Activated naive CD4-positive, alpha-beta T cell treated with anti-CD3 and anti-CD28 coated beads for 36 hours (primary cell): ENCODE measurements around the gene TMEM208. TPM values are rescaled to one million over a fixed set of nuclear protein-coding genes. Genes with fewer than 3 reads are reported as not detected.

Experiments
- CTCF ChIA-PET: fragments of 350-600 bp; sonication (Branson Sonifier 250); formaldehyde crosslinking; loops from one replicate; lab custom pipeline; 2021; ENCODE audit warnings: antibody characterized with exemption; lab: Charles Lee
- DNase-seq: peaks from one replicate; pipeline ENCODE4 v3.0.0-alpha.2; 2020
- H3K27ac Mint-ChIP-seq: one replicate; pipeline ENCODE4 v1.8.0; 2021; ENCODE audit warnings: mild to moderate bottlenecking, mixed read lengths
- H3K27me3 Mint-ChIP-seq: one replicate; pipeline ENCODE4 v1.8.0; 2021; ENCODE audit warnings: low read depth, mixed read lengths
- H3K36me3 Mint-ChIP-seq: one replicate; pipeline ENCODE4 v1.8.0; 2021; ENCODE audit warnings: low read depth, mixed read lengths
- H3K4me1 Mint-ChIP-seq: one replicate; pipeline ENCODE4 v1.8.0; 2021; ENCODE audit warnings: low read depth, mixed read lengths
- H3K4me3 Mint-ChIP-seq: one replicate; pipeline ENCODE4 v1.8.0; 2021; ENCODE audit warnings: mild to moderate bottlenecking, moderate library complexity, mixed read lengths
- H3K9me3 Mint-ChIP-seq: one replicate; pipeline ENCODE4 v1.8.0; 2021; ENCODE audit warnings: mixed read lengths
- intact Hi-C: fragments of 100-400 bp; cut with micrococcal nuclease; formaldehyde crosslinking; loops from one replicate; pipeline ENCODE4 v1.15.1; 2023
- total RNA-seq, 2 experiments: library from RNA; stranded (reverse); gene quantifications; one replicate each; pipeline ENCODE4 v1.2.3, GENCODE V29; 2021

TMEM208 gene
- total RNA-seq, 2 experiments from 2014 or later: 24.6 to 29.4 TPM

DNA sequence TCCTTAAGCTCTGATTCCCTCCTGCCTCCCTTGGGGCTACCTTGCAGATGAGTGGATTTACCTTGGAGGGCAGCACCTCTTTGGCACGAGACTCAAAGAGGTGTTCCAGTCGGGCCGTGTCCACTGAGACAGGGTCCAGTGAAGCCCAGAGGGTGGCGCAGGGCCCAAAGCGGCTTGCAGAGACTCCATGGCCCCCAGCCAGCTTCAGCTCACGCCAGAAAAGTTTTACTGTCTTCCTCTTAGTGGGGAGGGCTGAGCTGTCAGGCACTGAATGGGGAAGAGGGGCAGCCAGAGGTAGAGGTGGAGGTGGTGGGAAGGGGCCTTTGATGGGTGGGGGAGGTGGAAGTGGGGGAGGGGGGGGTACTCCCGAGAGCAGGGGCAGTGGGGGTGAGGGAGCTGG is 6.7 kb downstream of the TMEM208 start:
- Mint-ChIP-seq H3K36me3 (peaks cover 45% of the 10 kb centered on the region), H3K4me1 (peaks cover 6% of the 10 kb centered on the region), H3K4me3 (no peak overlapping the region), H3K27ac (no peak overlapping the region), H3K9me3 (no peaks in the 10 kb centered on the region), H3K27me3 (no peaks in the 10 kb centered on the region)
- CTCF ChIA-PET: no interaction called here
- DNase-seq: no peak
- intact Hi-C loops: no loop called here

DNA sequence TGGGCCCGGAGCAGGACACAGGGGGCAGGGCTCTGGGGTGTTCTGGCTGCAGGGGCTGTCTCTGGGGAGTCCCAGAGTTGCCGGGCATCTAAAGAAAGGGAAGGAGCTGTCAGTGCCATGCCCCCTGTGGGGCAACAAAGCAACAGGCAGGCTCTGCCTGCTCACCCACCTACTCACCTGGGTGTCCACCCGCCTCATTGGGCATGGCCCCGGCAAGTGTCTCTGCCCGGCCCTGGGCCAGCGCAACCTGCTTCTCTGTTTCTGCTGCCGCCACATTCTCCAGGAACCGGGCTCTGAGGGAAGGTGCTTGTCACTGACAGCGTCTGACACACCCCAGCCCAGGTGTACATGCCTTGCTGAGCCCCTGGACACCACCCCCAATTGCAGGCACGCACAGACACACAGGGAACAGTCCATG is 7.3 kb downstream of the TMEM208 start:
- Mint-ChIP-seq H3K27ac (no peak overlapping the region), H3K9me3 (no peaks in the 10 kb centered on the region), H3K4me1 (peaks cover 4% of the 10 kb centered on the region), H3K27me3 (no peaks in the 10 kb centered on the region), H3K4me3 (no peak overlapping the region), H3K36me3 (peaks cover 44% of the 10 kb centered on the region)
- CTCF ChIA-PET: interaction anchor here (0.7 to 1.2 kb wide), 2 partner anchors 105 to 128 kb away, joined by 3 to 5 read pairs; no protein-coding TSS in a partner anchor
- no peak for DNase-seq
- intact Hi-C loops: no loop called here

DNA sequence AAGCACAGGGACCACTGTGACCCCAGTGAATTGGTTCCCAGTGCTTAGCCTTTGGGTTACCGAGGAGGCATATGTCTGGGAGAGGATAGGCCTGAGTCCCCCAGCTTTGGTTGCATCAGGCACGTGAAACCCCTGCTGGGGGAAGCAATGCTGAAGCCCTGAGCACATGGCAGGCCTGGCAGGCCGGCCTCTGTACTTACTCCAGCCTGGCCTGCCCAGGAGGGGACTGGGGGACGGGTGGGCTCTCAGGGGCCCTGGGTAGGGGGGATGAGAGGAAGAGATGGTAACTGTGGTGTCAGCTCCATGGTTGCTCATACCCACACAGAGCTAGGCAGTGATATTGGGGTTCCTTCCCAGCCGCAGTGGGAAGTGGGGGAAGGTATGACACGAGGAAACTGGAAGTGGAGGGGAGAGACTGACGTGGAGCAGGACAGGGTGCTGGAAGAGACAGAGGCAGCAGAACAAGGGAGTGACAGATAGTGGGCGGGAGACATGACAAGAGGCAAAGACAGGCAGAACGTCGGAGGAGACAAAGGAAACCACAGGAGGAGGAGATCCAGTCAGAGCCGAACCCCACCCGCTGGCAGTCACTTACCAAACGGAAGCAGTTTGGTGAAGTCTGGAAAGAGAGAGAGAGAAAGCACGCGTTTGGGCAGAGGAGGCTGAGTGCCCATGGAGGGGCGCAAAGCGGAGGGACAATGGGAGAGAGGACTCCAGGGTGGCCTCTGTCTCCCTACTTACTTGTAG is 9.1 kb downstream of the TMEM208 start:
- intact Hi-C loops: loop anchor here (1.0 kb wide), 1 partner anchor 9 kb away; the partner anchor contains the start of gene TMEM208
- Mint-ChIP-seq H3K9me3 (no peaks in the 10 kb centered on the region), H3K27me3 (no peaks in the 10 kb centered on the region), H3K4me3 (peak overlapping the region; percentile 46), H3K27ac (peak overlapping the region; percentile 78), H3K36me3 (peaks cover 35% of the 10 kb centered on the region), H3K4me1 (peaks cover 4% of the 10 kb centered on the region)
- CTCF ChIA-PET: no interaction called here
- no peak for DNase-seq

DNA sequence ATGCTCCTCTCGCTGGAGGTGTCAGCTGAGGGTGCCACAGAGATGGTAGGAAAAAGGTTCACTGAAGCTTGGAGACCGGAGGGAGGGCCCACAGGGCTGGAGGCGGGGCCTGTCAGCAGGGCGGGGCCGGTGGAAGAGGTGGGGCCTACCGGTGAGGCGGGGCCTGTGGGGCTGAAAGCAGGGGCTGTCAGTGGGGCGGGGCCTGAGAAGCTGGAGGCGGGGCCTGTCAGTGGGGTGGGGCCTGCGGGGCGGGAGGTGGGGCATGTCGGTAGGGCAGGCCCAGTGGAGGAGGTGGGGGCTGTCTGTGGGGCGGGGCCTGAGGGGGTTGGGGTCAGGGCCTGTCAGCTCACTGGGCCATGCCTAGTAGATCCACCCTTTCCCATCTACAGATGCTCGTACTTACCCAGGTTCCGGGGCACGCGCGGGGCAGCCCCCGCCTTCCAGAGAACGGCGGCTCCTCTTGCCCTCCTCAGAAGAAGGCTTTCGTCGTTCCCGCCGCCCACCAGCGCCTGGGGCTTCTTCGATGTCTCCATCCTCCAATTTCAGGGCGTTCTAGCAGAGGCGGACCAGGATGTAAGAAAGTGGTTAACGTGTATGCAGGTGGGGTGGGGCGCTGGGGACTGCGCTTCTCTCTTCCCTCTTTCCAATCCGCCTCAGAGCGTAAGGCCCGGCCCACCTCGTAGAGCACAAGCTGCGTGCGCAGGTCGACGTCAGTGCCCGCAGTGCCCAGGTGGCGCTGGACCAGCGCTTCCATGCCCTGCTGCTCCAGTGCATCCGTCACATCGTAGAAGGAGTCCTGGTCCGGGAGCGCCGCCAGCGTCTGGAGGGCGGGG is 9.8 kb downstream of the TMEM208 start:
- CTCF ChIA-PET: no interaction called here
- DNase-seq: peak; percentile 83
- Mint-ChIP-seq H3K27ac (peak overlapping the region; percentile 78), H3K9me3 (no peaks in the 10 kb centered on the region), H3K36me3 (peaks cover 34% of the 10 kb centered on the region), H3K27me3 (no peaks in the 10 kb centered on the region), H3K4me3 (peak overlapping the region; percentile 46), H3K4me1 (peaks cover 10% of the 10 kb centered on the region)
- intact Hi-C loops: loop anchor here (1.0 kb wide), 1 partner anchor 9 kb away; the partner anchor contains the start of gene TMEM208

DNA sequence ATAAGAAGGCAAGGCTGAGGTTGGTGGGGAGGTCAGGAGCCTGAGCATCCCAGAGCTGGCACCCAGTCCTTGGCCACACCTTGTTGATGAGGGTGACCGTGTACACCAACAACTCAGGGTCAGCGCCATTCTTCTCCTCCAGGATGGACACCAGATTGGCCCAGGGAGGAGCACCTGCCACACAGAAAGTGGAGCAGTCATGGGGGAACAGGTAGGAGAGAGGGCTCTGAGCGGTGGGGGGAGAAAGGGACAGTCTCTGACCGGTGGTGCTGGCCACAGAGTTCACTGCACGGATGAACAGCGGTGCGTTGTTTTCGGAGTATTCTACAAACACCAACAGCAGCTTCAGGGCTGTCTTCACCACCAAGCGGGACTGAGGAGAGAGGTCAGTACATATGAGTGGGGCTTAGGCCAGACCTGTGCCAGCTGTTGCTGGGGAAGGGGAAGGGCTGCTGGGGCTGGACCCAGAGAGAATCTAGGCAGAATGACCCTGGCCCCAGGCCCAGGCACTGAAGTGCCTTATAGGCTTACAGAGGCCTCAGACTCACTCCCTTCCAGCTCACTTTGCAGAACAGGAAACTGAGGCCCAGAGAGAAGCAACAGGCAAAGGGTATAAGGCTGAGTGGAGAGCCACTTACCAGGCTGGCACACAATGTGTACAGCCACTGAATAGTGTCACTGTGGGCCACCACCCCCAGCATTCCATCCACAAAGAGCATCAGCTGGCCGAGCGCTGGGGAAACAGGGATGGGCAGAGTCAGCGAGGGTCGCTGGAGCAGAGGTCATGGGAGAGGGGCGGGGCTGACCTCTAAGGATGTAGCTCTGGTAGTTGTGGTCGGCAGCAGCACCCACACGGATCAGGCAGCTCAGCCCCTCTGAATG is 10.7 kb downstream of the TMEM208 start:
- H3K27me3 Mint-ChIP-seq: no peaks in the 10 kb centered on the region
- intact Hi-C loops: no loop called here
- CTCF ChIA-PET: interaction anchor here (1.7 kb wide), 1 partner anchor 10 kb away, joined by 8 read pairs; the partner anchor contains the start of gene TMEM208
- DNase-seq: no peak
- peaks cover 15% of the 10 kb centered on the region for H3K4me1 Mint-ChIP-seq
- peaks cover 31% of the 10 kb centered on the region for H3K36me3 Mint-ChIP-seq
- peak overlapping the region; percentile 50 for H3K27ac Mint-ChIP-seq
- no peak overlapping the region for H3K4me3 Mint-ChIP-seq
- no peaks in the 10 kb centered on the region for H3K9me3 Mint-ChIP-seq

DNA sequence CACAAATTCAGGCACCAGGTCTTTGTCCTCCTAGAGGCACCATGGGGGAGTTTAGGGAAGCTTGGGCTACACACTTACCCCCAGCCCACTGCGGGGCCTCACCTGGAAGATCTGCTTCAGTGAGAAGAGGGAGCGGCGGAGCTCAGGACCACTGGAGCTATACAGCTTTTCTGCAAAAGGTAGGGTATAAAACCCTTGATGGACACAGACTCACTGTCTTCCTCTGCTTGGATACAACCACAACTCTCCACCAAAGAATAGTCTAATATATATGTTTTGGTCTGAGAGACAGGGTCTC is 11.3 kb downstream of the TMEM208 start:
- CTCF ChIA-PET: interaction anchor here (1.7 kb wide), 1 partner anchor 11 kb away, joined by 8 read pairs; the partner anchor contains the start of gene TMEM208
- Mint-ChIP-seq H3K36me3 (peaks cover 27% of the 10 kb centered on the region), H3K4me1 (peaks cover 16% of the 10 kb centered on the region), H3K27me3 (no peaks in the 10 kb centered on the region), H3K9me3 (no peaks in the 10 kb centered on the region), H3K27ac (no peak overlapping the region), H3K4me3 (no peak overlapping the region)
- intact Hi-C loops: no loop called here
- no peak for DNase-seq

DNA sequence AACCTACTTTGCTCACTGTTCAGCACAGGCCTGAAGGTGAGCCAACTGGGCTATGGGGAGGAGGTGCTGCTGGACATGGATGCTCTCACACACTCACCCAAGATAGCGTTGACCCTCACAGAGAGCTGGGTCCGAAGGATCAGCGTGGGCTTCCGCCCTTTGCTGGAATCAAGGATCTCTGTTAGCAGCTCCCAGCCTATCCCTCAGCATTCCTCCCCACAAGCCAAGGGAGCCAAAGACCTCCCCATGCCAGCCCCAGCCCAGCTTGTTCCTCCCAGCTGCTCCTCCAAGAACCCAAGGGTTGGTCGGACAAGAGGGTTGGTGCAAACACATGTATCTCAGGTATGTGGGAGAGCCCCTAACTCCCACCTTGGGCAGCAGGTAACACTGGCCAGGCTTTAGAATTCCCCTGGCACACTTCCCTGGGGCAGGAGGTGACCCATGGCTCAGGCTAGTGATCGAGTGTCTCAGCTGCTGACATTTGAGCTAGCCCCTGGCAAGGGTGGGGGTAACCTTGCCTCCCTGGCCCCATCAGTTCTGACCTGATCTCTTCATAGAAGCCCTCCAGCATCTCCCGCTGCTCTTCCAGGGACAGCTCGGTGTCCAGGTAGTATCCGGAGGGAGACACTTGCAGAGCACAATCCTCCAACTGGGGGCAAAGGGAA is 12.0 kb downstream of the TMEM208 start:
- H3K4me3 Mint-ChIP-seq: no peak overlapping the region
- peaks cover 23% of the 10 kb centered on the region for H3K36me3 Mint-ChIP-seq
- intact Hi-C loops: no loop called here
- no peak overlapping the region for H3K27ac Mint-ChIP-seq
- H3K4me1 Mint-ChIP-seq: peaks cover 23% of the 10 kb centered on the region
- H3K27me3 Mint-ChIP-seq: no peaks in the 10 kb centered on the region
- no peaks in the 10 kb centered on the region for H3K9me3 Mint-ChIP-seq
- DNase-seq: no peak
- CTCF ChIA-PET: interaction anchor here (1.7 kb wide), 1 partner anchor 12 kb away, joined by 8 read pairs; the partner anchor contains the start of gene TMEM208

DNA sequence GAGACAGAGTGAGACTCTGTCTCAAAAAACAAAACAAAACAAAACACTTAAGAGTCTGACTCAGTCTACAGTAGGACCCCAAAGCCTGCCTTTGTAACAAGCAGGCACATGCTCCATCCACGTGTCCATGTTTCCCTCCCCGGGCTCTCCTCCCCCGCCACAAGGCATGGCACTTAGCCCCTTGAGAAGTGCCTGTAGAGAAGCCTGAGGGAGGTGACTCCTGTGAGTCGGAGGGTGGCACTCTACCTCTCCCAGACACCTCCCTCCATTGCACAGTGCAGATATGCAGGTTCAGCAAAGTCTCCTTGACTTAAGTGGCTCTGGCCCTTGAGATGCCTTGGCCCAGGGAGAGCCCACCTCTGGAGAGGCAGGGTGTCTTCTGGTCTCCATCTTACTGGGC is 13.6 kb downstream of the TMEM208 start:
- CTCF ChIA-PET: no interaction called here
- Mint-ChIP-seq H3K4me3 (no peak overlapping the region), H3K4me1 (peaks cover 37% of the 10 kb centered on the region), H3K27ac (no peak overlapping the region), H3K9me3 (no peaks in the 10 kb centered on the region), H3K27me3 (no peaks in the 10 kb centered on the region), H3K36me3 (peaks cover 21% of the 10 kb centered on the region)
- no peak for DNase-seq
- intact Hi-C loops: loop anchor here (10.0 kb wide), 1 partner anchor 844 kb away; the partner anchor contains the start of gene NFATC3

DNA sequence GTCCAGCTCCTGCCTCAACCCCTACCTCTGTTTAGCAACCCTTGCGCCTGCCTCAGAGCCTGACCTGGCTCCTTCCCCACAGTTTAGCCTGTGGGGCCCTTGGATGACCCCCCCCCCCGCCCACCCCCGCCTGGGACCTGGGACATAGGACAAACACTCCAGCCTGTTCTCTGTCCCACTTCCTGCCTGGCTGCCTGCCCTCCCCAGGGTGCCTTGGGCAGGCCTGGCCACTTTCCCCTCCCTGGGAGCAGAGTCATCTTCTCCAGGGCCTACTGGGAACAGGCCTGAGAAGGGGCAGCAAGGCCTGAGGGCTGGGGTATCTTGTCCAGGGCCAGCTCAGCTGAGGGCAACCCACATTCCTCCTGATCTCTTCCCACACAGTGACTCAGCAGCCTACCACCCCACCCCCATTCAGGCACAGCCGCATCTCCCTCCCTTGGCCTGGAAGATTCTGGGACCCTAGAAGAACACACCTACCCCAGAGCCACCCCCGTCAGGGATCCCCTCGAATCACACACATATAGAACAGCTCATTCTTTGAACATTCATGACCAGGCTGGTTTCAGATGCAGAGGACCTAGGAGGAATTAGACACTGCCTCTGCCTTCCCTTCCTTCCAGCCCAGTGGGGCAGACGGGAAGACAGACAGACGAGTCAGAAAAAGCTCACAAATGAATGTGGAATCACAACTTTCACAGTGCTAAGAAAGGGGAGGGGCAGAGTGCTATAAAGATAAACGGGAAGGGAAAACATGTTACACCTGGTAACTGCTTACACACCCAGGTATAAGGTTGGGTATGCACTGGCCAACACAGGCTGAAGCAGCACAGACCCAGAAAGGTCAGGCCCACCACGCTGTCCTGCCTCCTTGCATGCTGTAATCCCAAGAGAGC is 14.3 kb downstream of the TMEM208 start:
- Mint-ChIP-seq H3K4me1 (peaks cover 38% of the 10 kb centered on the region), H3K27me3 (no peaks in the 10 kb centered on the region), H3K9me3 (no peaks in the 10 kb centered on the region)

DNA sequence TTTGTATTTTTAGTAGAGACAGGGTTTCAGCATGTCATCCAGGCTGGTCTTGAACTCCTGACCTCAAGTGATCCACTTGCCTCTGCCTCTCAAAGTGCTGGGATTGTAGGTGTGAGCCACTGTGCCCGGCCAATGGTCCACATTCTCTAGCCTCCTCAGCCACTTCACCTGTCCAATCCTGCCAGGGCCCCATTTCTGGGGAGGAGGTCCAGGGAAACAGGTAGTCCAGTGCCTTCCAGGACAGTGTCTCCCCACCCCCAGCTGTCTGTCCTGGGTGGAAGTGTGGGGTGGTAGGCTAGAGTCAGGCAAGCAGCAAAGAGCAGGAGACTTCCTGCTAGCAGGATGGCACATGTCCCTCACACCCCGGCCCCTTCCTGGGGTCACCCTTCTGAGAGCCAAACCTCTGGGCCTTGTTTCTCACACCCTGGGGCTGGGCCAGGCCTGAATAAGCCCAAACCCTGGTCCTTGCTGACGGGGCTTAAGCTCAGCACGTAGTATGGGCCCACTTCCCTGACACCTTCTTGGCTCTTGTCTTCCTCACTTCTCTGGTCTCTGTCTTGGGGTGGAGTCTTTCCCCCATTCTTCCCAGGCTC is 15.3 kb downstream of the TMEM208 start:
- H3K9me3 Mint-ChIP-seq: no peaks in the 10 kb centered on the region
- intact Hi-C loops: loop anchor here (10.0 kb wide), 1 partner anchor 843 kb away; the partner anchor contains the start of gene NFATC3
- no peak for DNase-seq
- peak overlapping the region; percentile 54 for H3K27ac Mint-ChIP-seq
- H3K36me3 Mint-ChIP-seq: peaks cover 9% of the 10 kb centered on the region
- H3K4me1 Mint-ChIP-seq: peaks cover 37% of the 10 kb centered on the region
- no peak overlapping the region for H3K4me3 Mint-ChIP-seq
- H3K27me3 Mint-ChIP-seq: no peaks in the 10 kb centered on the region
- CTCF ChIA-PET: interaction anchor here (0.8 kb wide), 1 partner anchor 15 kb away, joined by 4 read pairs; no protein-coding TSS in a partner anchor

More for the DNA sequence above, 14.3 kb downstream of the TMEM208 start:
- intact Hi-C loops: loop anchor here (10.0 kb wide), 1 partner anchor 844 kb away; the partner anchor contains the start of gene NFATC3
- peak overlapping the region; percentile 85 for H3K27ac Mint-ChIP-seq
- CTCF ChIA-PET: interaction anchor here (0.8 kb wide), 1 partner anchor 14 kb away, joined by 4 read pairs; no protein-coding TSS in a partner anchor
- H3K4me3 Mint-ChIP-seq: no peak overlapping the region
- no peak for DNase-seq
- H3K36me3 Mint-ChIP-seq: peaks cover 17% of the 10 kb centered on the region
